Posterior vena cava (tissue), 2 donors: ENCODE results near the gene NUDT3. TPM values are rescaled to one million over a fixed set of nuclear protein-coding genes. Genes with fewer than 3 reads are reported as not detected.
"Not testable (repeated sequence)": the region's sequence is repeated elsewhere in the genome, so short reads cannot be mapped to it uniquely, and the experiment has no call there.

Source experiments
- DNase-seq: peaks from one replicate; pipeline ENCODE4 v3.0.0-alpha.2; 2020; ENCODE audit warnings: low spot score
- intact Hi-C, 2 donors: fragments of 100-400 bp; cut with DNase I; formaldehyde crosslinking; loops; one replicate each; pipeline versions ENCODE4 v1.14.1 to v1.14.2; 2022 to 2023
- total RNA-seq, 2 donors: library from RNA; stranded (reverse); fragmentation: NEBNext Ultra II Directional; extraction: Animal tissue kit (Norgen Biotek cat#: 25700); gene quantifications; one replicate each; pipeline ENCODE4 v1.2.1, GENCODE V29; 2021
- donor health status: DM: yes; HTN: yes; CAD: no.
- donor health status: DM: yes; HTN: yes; CAD: no.

The NUDT3 gene
- total RNA-seq, 2 donors from 2014 or later: 41.9 to 49.9 TPM

DNA sequence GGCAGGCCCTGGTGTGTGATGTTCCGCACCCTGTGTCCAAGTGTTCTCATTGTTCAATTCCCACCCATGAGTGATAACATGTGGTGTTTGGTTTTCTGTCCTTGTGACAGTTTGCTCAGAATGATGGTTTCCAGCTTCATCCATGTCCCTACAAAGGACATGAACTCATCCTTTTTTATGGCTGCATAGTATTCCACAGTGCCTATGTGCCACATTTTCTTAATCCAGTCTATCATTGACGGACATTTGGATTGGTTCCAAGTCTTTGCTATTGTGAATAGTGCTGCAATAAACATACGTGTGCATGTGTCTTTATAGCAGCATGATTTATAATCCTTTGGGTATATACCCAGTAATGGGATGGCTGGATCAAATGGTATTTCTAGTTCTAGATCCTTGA is 62.7 kb downstream of the NUDT3 start:
- intact Hi-C loops, DNase-seq: not testable (repeated sequence)

DNA sequence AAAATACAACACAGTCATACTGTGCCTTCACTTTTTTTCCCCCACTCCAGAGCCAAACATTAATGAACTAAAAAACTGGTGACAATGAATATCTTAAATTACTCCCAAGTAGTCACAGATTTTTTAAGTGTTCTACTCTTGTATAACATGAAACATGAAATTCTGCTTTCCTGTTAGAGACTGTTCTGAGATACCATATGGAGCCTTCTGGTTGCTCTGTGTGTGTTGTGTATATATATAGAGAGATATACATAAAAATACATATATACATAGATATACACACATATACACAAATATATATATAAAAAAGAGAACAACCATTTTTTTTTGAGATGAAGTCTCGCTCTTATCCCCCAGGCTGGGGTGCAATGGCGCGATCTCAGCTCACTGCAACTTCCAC is 63.5 kb downstream of the NUDT3 start:
- intact Hi-C loops: no loop called here
- no peak for DNase-seq

DNA sequence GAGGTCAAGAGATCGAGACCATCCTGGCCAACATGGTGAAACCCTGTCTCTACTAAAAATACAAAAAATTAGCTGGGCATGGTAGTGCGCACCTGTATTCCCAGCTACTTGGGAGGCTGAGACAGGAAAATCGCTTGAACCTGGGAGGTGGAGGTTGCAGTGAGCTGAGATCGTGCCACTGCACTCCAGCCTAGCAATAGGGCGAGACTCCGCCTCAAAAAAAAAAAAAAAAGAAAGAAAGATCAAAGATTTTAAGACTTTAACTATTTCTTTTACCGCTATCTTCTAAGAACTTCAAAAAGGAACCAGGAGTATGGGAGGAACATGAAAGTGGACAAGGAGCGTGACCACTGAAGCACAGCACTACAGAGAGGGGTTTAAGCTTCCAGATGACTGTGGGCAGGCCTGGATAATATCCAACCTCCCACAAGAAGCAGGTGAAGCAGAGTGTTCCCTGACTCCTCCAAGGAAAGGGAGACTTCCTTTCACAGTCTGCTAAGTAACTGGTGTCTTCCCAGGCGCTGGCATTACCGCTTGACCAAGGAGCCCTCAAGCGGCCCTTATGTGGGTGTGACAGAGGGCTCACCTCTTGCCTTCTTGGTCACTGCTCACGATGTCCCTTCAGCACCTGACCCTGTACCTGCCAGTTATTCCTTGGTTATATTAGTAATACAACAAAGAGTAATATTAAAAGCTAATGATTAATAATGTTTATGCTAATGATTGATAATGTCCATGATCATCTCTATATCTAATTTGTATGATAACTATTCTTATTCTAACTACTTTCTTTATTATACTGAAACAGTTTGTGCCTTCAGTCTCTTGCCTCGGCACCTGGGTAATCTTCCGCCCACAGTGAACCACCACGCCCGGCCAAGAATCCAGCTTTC is 64.9 kb downstream of the NUDT3 start:
- intact Hi-C loops, DNase-seq: not testable (repeated sequence)

DNA sequence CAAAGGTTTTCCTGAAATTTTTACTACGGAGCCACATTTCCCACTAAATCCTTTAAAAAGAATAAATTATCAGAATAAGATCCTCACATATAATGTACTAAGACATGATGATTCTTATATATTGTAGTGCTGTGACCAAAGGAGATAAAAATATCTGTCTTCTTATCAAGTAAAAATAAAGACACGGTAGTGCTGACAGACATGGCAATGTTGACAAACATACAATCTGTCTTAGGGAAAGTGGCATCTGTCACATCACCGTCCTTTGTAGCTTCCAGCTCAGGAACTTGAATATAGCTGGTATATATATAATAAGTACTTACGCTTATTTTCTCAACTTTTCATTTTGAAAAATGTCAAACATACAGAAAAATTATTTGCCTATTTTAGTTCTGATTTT is 66.8 kb downstream of the NUDT3 start:
- intact Hi-C loops: no loop called here
- no peak for DNase-seq

DNA sequence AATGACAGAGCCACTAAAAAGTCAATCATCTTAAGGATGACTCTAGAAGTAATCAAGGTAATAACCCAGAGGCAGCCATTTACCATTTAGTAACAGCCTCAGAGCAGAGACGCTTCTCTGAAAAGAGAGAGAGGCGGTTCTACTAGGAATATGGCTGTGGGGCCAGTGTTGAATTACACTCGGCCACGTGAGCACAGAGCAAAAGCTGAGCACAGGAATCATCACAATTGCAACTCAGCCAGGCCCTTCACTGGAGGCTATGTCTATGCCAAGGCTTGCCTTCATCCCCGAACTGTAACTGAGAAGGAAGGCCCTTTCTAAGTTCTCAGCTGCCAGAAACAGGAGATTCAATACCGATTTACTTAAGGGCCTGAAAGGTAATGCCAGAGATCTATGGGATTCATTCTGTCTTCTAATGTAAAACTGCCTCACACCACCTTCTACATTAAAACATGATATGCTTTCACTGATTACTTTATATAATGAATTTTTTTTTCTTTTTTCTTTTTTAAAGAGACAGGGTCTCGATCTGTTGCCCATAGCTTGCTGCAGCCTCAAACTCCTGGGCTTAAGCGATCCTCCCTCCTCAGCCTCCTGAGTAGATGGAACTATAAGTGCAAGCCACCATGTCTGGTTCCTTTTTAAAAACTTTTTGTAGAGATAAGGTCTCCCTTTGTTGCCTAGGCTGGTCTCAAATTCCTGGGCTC is 67.6 kb downstream of the NUDT3 start:
- intact Hi-C loops: no loop called here

DNA sequence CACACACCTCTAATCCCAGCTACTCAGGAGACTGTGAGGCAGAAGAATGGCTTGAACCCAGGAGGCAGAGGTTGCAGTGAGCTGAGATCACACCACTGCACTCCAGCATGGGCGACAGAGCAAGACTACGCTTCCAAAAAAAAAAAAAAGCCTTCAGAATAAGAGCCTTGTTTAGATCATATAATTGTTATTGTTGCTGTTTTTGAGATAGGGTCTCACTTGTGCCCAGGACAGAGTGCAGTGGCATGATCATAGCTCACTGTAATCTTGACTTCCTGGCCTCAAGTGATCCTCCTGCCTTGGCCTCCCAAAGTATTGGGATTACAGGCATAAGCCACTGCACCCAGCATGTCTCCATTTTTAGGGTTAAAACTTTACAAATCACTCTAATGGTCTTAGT is 68.2 kb downstream of the NUDT3 start:
- intact Hi-C loops, DNase-seq: not testable (repeated sequence)

More for the DNA sequence above, 67.6 kb downstream of the NUDT3 start:
- DNase-seq: no peak

DNA sequence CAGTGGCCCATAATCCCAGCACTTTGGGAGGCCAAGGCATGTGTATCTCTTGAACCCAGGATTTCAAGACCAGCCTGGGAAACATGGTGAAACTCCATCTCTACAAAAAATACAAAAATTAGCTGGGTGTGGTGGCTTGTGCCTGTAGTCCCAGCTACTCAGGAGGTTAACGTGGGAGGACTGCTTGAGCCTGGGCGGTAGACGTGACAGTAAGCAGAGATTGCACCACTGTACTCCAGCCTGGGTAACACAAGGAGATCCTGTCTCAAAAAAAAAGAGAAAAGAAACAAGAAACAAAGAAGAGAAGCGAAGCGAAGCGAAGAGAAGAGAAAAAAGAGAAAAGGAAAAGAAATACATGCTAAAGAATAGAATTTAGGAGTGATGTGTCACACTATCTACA is 69.2 kb downstream of the NUDT3 start:
- intact Hi-C loops: no loop called here

DNA sequence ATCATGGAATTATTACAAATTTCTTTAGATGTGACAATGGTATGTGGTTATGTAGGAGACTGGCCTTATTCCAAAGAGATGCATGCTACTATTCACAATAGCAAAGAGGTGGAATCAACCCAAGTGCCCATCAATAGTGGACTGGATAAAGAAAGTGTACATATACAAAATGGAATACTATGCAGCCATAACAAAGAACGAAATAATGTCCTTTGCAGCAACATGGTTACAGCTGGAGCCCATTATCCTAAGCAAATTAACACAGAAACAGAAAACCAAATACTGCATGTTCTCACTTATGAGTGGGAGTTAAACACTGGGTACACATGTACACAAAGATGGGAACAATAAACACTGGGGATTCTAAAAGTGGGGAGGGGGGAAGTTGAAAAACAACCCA is 69.7 kb downstream of the NUDT3 start:
- DNase-seq: no peak
- intact Hi-C loops: no loop called here

More for the DNA sequence above, 69.2 kb downstream of the NUDT3 start:
- no peak for DNase-seq

DNA sequence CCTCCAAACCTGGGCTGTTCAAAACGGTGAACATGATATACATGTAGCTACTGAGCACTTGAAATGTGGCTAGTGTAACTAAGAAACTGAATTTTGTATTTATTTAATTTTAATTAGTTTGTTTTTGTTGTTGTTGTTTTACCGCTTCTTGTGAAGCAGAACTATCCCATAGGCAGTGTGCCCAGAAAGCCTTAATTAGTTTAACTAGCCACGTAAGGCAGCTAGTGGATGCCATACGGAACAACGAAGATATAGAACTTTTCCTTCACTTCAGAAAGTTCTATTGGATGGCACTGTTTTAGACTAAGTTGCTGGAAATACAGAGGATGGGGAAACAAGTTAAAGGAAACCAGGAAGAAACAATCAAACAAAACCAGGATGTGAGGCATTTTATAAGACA is 70.6 kb downstream of the NUDT3 start:
- intact Hi-C loops: no loop called here

DNA sequence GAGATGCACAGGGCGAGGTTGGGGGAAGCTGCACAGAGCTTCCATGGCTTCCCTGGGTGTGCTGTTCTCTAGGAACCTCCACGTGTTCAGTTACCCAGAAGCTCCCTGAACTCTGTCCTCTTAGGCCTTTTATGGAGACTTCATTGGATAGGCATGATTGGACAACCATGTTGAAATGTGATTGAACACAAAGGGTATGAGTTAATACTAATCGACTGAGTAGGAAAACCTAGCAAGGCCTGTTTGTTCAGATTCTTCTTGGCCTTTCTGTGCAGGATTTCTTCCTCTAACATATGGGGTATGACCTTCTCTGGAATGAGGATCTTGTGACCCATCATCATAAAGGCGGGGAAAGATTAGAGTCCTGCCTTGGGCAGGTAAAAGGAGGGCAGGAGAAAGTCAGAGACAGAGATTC is 73.0 kb downstream of the NUDT3 start:
- intact Hi-C loops: no loop called here
- no peak for DNase-seq

More for the DNA sequence above, 70.6 kb downstream of the NUDT3 start:
- no peak for DNase-seq

DNA sequence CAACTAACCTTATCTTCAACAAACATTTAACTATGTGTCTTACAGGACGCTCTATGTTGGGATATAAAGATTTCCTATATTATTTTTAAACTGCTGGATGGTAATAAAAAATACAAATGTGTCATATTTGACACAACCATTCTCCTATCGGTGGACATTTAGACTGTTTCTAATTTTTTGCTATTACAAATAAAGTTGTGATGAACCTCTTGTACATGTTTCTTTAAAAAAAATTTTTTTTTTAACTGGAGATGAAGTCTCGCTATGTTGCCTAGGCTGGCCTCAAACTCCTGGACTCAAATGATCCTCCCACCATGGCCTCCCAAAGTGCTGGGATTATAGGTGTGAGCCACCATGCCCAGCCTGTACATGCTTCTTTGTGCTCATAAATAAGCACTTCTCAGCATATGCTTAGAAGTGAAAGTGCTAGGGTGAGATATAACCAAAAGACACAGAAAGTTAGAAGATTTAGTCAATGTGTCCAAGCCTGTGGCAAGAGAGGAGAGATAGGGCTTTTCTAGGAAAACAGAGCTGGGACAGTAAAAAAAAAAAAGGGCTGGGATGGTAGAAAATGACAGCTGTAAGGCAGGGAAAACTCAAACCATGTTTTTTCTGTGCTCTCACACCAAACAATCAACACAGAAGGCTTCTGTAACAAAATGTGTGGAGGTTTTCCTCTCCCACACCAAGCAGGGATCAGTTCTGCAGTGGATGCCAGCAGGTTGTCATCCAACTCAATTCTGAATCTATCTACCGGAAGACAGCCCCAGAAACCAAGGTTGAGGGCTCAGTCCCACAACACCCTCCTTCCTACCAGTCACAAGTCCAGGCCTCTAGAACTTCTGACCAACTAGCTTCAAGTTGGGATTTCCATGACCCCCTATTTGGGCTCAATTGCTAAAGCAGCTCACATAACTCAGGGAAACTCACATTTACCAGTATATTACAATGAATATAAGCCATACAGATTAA is 73.7 kb downstream of the NUDT3 start:
- DNase-seq: no peak
- intact Hi-C loops: no loop called here

DNA sequence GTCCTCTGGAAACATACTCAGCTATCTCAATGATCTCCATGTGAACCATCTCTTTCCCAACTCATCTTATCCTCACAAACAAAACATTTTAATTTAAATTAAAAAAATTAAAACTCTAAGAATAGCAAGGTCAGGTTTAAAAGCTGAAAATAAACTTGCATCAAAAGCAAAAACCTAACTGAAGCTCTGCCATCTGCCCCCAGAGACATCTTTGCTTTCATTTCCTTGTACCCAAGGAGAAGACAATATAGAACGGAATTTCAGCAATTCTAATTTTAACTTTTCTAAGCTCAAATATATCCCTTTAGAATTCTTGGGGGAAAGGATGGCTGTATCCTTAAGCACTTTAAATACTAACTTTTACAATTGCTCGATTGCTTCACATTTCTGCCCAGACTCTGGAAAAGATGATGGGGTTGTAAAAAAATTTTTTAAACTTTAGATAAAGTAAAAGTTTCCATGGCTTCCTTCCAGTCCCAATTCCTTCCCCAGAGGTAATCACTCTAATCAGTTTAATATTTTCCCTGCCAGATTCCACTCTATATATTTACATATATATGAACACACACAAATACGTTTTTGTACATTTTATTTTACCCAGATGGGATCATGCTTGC is 74.5 kb downstream of the NUDT3 start:
- no peak for DNase-seq
- intact Hi-C loops: no loop called here

DNA sequence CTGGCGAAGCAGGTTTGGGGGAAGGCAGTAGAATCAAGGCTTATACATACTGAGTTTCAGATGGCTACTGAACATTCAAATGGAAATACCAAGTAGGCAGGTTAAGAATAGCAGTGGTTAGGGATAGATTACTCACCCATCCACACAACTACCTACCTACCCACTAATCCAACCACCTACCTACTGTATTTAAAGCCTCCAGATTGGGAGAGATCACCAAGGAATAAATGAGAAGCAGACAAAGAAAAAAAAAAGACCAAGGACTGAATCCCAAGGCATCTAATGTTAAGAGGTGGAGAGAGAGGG is 75.3 kb downstream of the NUDT3 start:
- no peak for DNase-seq
- intact Hi-C loops: no loop called here

DNA sequence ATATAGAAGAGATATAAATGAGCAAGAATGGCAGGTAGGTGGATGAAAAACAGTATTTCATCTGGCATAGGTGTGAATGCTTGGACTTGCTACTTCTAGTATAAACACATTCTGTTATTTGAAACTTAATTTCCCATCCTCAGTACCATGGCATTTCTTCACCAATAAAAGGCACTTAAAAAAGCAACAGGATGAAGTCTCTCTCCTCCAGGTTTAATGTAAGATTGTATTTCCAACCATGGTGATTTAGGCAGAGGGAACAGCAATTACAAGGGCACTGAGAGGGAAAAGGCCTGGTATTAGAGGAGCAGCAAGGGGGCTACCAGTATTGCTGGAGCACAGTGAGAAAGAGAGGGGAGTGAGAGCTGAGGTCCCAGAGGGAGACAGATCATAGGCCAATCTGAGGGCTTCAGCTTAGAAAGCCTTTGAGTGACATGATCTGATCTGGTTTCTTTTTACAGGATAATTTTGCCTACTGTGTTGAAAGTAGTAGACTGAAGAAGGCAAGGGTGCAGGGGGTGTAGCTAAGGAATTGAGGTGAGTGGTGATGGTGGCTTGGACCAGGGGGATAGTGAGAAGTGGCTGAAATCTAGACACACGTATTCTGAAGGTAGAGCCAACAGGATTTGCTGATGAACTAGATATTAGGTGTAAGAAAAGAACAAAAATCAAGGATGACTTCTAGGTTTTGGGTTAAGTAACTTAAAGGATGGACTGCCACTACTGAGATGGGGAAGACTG is 75.9 kb downstream of the NUDT3 start:
- intact Hi-C loops: no loop called here
- no peak for DNase-seq

DNA sequence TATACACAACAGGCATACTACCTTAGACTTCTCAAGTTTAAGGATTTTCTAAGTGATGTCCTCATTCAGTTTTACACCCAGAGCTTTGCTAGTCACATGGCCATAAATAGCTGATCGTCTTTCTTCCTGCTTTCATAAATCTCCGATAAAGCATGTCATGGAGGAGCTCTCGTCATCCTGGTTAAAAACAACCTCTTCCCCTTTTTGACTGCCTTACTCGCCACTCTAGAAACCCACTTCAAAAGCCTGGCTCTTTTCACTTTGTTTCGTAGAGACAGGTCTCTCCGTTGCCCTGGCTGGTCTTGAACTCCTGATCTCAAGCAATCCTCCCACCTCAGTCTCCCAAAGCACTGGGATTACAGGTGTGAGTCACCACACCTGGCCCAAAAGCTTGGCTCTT is 76.7 kb downstream of the NUDT3 start:
- DNase-seq: no peak
- intact Hi-C loops: no loop called here

DNA sequence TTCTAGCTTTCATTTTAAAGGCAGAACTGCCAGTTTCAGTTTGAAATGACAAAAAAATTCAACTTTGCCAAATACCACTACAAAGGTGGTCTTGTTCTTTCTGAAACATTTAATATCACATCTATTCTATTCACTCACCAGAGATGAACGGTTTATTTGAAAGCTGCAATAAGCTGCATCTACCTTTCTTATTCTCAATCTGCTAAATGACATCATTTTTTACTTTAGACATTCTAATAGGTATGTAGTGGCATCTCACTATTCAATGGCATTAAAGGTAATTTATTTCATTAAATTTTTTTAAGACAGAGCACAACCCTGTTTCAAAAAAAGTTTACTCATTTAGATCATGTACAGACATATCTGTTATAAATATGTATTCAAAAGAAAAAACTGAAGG is 77.2 kb downstream of the NUDT3 start:
- intact Hi-C loops: no loop called here
- no peak for DNase-seq

DNA sequence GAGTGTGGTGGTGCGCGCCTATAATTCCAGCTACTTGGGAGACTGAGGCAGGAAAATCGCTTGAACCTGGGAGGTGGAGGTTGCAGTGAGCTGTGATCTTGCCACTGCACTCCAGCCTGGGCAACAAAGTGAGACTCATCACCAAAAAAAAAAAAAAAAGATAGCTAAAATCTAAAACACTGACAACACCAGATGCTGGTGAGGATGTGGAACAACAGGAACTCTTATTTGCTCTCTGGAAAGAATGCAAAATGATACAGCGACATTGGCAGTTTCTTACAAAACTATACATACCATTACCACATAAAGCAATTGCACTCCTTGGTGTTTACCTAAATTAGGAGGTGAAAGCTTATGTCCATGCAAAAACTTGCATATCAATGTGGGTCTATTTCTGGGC is 80.2 kb downstream of the NUDT3 start:
- intact Hi-C loops: no loop called here
- DNase-seq: no peak

DNA sequence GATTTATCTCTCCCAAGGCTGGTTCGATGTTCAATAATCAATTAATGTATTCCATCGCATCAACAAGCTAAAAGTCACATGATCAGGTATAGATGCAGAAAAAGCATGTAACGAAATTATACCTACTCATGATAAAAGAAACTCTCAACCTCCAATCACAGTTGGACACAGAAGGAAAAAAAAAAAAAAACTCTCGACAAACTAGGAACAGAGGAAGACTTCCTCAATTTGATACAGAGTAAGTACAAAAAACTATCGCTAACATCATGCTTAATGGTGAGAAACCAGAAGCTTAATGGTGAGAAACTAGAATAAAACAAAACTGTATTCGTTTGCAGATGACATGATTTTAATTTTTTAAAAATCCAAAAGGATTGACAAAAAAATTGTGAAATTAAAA is 81.7 kb downstream of the NUDT3 start:
- intact Hi-C loops: no loop called here
- no peak for DNase-seq

DNA sequence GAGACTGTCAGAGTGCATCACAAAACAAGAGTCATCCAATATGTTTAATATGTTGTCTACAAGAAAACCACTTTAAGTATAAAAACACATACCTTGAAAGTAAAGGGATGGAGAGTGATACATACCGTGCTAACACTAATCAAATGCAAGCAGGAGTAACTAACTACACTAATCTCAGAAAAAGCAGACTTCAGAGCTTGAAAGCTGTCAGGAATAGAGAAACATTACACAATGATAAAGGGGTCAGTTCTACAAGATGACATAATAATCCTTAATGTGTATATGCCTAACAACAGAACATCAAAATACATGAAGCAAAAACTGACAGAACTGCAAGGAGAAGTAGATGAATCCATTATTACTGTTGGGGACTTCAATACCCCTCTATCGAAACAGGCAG is 84.0 kb downstream of the NUDT3 start:
- no peak for DNase-seq
- intact Hi-C loops: no loop called here
